Activated CD4-positive, CD25-positive, alpha-beta regulatory T cell treated with anti-CD3 and anti-CD28 coated beads, Interleukin-2, amount 50 U/mL, for 24 hours (primary cell): ENCODE measurements around the gene C16orf74.
A peak's percentile ranks its signal among the peaks of the same experiment; 100 is the strongest.

Experiments
- ATAC-seq, 2 donors: fragments of 150-1000 bp; cut with Tn5 transposase; one replicate each; pipeline ENCODE4 v1.10.0; 2021; ENCODE audit warnings: mild to moderate bottlenecking in 1 of 2, moderate library complexity in 1 of 2

Gene C16orf74

GRCh38 chr16:85774136-85774535, 23.2 kb upstream of the C16orf74 start:
- ATAC-seq: no peak

DNA sequence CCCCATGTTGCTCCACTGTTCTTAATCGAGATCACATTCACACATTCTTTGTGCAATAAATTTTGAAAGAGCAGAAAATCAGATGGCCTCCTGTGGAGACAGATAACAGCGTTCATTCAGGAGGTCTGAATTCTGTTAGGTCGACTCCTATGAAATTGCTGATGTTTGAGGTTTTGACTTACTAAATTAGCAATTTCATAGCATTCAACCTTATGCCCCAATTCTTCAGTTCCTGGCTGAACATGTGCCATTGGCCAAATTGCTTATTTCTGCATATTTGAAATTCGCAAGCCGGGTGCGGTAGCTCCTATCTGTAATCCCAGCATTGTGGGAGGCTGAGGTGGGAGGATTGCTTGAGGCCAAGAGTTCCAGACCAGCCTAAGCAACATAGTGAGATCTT, 22.1 kb upstream of the C16orf74 start:
- ATAC-seq: no peak

DNA sequence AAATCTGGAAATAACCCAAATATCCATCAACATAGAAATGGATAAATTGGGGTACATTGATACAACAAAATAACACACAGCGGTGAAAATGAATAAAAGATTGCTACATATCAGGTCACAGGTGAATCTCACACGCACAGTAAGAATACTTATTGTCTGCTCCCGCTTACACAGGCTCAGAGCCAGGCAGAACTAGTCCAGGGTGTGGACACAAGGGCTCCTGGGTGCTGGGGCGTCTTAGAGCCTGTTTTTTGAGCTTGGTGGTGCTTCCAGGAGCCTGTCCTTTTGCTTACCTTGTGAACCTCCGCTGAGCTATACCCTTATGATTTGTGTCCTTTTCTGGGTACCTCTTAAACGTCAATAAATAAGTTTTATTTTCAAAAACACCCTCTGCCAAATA, 19.8 kb upstream of the C16orf74 start:
- ATAC-seq: no peak

DNA sequence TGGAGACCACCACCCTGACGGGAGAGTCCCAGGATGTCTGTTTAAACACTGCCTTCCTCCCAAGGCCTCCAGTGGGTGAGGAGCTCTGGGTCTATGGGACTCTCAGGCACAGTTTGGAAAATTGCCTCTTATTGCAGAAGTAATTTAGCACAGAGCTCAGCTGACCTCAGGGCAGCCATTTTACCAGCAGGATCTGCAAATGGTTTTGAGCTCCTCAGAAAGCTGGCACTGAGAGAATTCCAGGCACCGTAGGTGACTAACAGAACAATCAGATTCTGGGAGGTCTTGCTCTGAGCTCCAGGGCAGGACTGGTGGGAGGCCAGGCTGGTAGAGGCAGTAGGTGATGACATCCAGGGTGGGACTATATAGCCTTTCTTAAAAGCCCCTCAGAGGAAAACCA, 17.3 kb upstream of the C16orf74 start:
- no peak for ATAC-seq

DNA sequence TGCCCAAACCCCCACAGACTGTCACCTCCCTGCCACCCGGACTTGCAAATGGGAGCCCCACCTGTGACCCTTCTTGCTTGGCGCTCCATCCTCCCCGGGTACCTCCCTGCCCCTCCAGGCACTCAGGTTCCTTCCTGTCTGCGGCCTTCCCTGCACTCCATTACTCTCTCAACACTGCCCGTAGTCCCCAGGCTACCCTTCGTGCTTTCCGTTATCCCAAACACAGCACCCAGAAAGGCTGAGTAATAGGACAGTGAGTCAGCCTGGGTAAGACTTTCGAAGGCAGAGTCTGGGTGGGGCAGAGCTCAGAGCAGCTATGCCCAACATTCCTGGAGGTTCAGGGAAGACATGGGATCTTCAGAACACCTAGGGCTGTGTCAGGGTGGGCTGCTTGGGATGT, 16.6 kb upstream of the C16orf74 start:
- ATAC-seq: no peak

DNA sequence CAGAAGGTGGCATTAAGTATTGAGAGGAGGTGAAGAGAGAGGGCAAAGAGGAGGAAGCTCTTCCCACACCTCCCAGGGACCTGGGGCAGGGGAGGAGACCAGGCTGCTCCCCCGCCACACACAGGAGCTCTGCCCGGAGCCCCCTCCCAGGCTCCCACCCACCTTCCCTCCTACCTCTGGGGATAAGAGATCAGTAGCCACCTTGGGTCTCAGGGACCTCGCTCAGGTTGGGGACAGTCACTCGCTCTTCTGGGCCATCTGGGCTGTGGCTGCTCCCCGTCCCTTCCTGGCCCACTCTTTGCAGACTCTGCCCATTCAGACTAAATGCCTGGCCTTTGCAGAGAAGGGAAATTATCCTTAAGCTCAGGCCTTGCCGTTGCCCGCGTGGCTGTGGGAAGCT, 14.9 kb upstream of the C16orf74 start:
- ATAC-seq: no peak

- ATAC-seq: no peak
Observed at GRCh38 chr16:85765211-85765610, 14.3 kb upstream of the C16orf74 start.

- ATAC-seq: no peak
Observed at GRCh38 chr16:85763616-85764015, 12.7 kb upstream of the C16orf74 start.

DNA sequence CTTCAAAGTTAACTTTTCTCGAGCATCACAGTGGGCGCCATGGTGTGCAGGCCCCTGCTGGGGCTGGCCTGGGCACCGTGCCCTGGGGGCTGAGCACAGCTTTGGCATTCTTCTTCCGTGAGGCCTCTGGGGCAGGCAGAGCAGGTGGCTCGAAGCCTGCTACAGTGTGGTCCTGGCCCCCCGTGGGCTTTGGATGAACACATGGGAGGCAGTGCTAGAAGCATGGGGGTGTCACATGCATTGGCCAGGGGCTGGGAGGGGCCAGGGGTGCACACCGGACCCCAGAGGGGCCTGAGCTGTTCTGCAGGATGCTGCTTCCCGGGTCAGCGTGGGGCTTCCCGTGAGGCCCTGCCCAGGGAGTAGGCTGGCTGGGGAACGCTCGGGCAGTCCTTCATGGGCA, 12.1 kb upstream of the C16orf74 start:
- ATAC-seq: no peak

- no peak for ATAC-seq
Observed at GRCh38 chr16:85761861-85762260, 11.0 kb upstream of the C16orf74 start.

DNA sequence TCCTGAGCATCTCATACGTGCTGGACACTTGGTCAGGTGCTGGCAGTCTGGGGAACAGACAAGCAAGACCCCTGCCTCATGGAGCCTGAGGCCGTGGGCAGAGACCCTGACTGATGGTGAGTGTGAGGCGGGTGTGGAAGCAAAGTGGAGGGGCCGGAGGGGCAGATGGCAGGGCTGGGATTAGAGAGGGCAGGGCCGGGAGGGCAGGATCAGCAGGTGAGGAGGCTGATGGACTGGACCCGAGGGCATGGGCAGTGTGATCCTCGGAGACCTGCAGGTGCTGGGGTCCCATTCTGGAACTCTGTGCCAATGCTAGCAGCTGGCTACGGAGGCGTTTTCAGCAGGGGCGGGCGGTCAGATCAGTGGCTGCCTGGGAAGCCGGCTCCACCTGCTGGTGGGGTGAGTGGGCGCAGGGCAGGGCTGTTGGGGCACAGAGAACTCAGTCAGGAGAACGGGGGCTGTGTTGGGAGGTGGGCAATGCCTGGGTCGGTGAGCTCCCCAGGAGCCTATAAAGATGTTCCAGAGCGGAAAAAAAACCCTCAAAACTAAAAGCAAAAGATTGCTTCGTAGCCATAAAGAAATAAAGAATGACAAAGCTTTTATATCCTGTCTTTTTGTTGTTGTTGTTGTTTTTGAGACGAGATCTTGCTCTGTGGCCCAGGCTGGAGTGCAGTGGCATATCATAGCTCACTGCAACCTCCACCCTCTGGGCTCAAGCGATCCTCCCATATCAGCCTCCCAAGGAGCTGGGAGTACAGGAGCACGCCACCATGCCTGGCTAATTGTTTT, 8.9 kb upstream of the C16orf74 start:
- ATAC-seq: no peak

DNA sequence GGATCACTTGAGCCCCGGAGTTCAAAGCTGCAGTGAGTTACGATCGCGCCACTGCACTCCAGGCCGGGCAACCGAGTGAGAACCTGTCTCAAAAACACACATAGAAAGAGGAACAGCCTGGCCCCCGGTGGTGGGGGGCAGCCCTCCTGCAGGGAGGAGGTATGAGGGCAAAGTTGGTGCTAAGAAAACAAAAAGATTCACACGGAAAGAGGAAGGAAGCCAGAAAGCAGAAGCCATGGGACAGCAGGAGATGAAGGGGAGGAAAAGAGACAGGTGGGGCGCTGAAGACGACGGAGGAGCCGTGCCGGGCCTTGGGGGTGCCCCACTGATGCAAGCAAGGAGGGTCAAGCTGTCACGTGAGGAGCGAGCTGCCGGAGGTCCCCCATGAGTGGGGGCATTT, 8.2 kb upstream of the C16orf74 start:
- ATAC-seq: no peak

GRCh38 chr16:85757341-85757822, 6.5 kb upstream of the C16orf74 start:
- no peak for ATAC-seq

DNA sequence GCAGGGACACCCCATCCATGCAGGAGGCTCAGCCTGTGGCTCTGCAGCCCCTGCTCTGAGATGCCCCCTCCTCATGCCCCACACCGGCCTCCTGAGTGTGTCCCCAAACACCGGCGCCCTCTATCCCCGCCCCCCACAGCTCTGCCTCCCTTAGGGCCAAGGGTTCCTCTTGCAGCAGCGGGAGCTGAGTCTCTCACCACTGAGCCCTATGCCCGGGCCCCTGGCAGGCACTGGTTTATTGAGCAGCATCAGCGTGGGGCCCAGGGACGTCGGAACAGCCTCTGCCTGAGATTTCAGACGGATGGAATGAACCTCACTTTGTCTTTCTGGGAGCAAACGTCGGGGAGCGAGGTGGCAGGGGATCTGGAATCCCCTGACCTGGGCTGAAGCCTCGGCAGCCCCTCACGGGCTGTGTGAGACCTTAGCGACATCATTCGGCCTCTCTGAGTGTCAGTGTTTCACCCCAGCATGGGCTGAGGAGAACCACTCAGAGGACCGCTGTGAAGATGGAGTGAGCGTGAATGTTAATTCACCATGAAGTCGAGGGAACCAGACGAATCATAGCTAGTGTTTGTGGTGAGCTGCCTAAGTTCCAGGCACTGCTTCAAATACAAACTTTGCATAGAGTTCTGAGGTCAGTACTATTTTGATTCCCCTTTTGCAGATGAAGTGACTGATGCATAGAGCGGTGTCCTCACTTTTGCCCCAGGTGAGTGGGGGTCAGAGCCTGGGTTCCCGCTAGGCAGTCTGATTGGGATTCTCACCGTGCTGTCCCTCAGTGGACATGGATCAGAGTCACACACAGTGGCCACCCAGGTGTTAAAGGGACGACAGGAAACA, 5.3 kb upstream of the C16orf74 start:
- ATAC-seq: peak; percentile 39 to 41

- no peak for ATAC-seq
Observed at GRCh38 chr16:85754413-85754812, 3.5 kb upstream of the C16orf74 start.

DNA sequence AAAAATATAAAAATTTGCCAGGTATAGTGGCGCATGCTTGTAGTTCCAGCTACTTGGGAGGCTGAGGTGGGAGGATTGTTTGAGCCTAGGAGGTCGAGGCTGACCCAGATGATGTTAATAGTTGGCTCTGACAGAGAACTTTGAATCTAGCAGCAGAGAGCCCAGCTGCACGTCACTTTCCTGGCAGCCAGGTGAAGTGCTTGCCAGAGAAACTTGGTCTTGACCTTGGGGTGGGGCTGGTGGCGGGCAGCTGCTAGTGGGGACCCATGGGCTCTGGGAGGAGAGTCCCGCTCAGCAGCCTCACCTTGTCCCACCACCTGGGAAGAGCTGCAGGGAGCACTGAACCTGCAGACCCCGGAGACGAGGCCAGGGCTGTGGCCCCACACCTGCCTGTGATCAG, 3.1 kb upstream of the C16orf74 start:
- no peak for ATAC-seq

DNA sequence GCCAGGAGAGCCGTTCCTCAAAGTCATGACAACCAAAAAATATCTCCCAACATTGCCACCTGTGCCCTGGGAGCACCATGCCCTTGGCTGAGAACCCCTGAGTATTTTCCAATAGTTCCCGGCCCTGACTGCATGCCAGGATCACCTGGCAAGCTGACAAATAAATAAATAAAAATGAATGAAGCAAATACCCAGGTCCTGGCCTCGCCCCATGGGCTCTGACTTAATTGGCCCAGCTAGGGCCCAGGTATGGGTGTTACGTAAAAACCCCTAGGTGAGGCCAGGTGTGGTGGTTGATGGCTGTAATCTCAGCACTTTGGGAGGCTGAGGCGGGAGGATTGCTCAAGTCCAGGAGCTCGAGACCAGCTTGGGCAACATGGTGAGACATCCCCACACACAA, 2.7 kb upstream of the C16orf74 start:
- ATAC-seq: no peak

DNA sequence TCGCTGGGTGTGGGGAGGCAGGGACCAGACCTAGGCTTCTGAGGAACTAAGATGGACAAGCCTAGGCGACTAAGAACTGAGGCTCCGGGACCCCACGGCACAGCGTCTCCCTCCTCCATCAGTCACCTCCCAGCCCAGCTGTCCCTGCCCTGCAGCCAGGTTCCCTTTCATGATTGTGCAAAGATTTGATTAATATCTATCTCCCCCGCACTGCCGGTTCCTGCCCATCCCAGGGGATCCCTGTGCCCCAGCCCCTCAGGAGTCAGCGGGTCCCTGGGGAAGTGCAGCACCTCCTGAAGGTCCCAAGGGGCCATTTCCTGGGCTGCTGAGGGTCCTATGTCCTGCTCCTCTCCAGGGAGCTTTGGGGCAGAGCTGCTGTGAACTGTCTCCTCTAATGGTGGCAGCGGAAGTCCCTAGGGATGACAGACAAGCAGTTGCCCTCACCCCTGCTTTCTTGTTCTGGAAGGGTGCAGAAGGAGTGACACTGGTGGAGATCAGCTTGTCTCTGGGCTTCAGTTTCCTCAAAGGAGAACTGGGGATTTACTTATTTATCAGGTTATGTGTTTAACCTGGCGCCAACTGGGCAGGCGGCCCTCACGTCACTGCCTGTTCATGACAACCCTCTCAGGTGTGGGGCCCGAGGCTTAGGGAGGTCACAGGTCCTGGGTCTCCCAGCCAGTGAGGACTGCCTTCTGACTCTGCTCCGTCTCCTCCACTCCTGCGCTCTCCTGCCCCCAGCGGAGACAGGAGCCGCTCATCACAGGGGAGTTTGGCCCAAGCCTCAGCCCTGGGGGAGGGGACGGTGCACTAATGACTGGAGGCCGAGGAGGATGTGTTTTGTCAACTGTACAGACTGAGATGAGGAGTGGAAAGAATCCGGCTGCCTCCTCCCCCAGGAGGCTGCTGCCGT, 1.9 kb upstream of the C16orf74 start:
- ATAC-seq: no peak

DNA sequence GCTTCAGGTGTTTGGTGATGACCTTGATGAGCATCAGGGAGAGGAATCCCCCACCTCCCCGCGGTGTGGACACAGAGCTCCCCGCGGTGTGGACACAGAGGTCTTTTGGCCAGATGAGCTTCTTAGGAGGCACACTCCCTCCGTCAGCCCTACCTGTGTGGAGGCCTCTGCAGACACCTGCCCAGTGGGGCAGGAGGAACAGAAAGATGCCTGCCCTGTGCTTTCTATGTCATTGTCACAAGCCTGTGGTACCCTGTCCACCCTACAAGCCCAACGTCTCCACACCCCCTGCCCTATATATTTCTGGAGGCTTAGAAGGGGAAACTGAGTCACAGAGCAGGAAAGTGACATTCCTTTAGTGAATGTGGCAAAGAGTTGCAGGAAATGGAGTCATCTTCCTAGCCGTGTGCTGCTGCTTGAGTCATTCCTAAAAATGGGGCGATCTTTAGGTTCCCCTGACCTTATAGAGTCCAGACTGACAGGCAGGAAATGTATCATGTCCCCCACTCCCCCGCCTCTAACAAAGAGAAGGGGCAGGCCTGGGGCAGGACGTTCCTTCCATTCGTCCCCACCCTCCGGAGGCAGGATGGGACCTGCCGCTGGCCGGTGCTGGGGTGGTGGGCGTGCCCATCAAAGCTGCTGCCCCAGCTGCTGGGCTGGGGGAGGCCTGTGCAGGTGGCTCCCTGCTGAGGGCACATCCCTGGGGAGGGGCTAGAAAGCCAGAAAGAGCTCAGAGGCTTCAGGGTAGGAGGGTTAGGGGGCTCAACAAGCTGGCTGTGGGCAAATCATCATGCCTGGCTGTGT, 1.0 kb upstream of the C16orf74 start:
- ATAC-seq: no peak

DNA sequence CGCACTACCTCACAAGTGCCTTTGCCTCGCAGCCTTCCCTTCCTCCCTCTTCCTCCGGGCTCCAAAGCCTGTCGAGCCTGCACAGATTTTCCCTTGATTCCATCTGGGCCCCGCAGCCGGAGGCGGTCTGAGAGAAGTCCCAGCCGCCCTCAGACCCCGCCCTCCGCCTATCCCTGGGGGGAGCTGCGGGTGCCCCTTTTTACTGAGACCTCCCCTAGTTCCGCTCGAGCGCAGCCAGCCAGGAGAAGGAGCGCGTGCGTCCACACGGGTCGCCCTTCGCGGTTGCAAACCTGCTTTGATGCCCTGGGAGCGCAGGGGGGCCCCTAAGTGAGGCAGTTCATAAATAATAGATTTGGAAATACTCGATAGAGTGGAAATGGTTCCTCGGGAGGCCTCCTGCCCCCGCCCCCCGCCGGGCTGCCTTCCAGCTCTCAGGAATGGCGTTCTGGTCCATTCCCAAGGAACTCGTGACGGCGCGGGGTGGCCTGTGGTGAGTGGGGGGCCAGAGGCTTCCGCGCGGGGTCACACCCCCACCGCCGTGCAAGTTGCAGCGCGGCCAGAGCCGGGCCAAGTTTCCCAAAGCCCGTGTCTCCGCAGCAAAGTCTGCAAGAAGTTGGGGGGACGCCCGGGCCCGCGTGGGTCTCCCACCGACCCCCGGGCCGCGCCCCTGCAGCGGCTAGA, 610 bp downstream of the C16orf74 start:
- ATAC-seq: peak in 1 of 2 donors; percentile 26

DNA sequence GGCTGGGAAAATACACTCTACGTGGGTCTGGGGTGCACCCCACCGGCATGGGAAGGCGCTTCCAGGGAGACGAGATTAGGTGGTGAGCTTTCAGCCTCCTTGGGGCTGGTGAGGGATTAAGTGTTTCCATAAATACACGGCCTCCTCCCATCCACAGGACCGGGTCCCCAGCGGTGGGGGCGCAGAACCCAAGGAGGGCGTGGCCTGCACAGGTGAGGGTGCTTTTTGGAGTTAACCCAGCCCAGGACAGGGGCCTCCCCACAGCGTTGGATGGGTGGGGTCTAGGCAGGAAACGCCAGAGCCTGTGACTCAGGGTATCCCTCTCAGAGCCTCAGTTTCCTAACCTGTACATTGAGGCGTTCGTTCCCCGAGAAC, 1.1 kb downstream of the C16orf74 start:
- ATAC-seq: no peak
